ENCODE measurements around the gene C13orf46. TPM values are rescaled to one million over a fixed set of nuclear protein-coding genes. Genes with fewer than 3 reads are reported as not detected.

Gene C13orf46
- total and polyA plus RNA-seq, 4 donors, result 0.10 to 0.17 TPM; not detected in 2

GRCh38 chr13:113920606-113921286 is 53.1 kb downstream of the C13orf46 start:
- Histone ChIP-seq H3K9ac (ENCODE audit: low read depth in 1 of 2, low read length in 2 of 2) (no peak overlapping the region), H3K27ac (ENCODE audit: low read depth in 1 of 2, low read length in 2 of 2) (no peak overlapping the region), H3K4me3 (ENCODE audit: low read depth in 1 of 3, low read length in 3 of 3) (no peak overlapping the region), H3K9me3 (ENCODE audit: control insufficient read depth in 4 of 4, low read length in 3 of 4) (peaks cover 1 to 7% (median 3%) of the 10 kb centered on the region in 4 donors), H3K36me3 (ENCODE audit: control insufficient read depth in 4 of 4, insufficient read depth in 3 of 4, low read depth in 1 of 4, low read length in 3 of 4) (no peaks in the 10 kb centered on the region), H3K4me1 (ENCODE audit: control insufficient read depth in 4 of 4, insufficient read depth in 4 of 4, low read length in 3 of 4) (no peaks in the 10 kb centered on the region), H3K27me3 (ENCODE audit: control insufficient read depth in 4 of 4, insufficient read depth in 4 of 4, low read length in 3 of 4) (no peaks in the 10 kb centered on the region)
- DNase-seq (ENCODE audit: low spot score), result no peak
- 90% methylated on average over 13 of the region's 13 CpGs for WGBS
- TF ChIP-seq HNF4G (IDR thresholded peaks at IDR 0.05), result no peak

GRCh38 chr13:113919761-113920559 is 53.9 kb downstream of the C13orf46 start:
- no peak overlapping the region for H3K27ac ChIP-seq (ENCODE audit: low read depth in 1 of 2, low read length in 2 of 2)
- peaks cover 1 to 7% (median 3%) of the 10 kb centered on the region in 4 donors for H3K9me3 ChIP-seq (ENCODE audit: control insufficient read depth in 4 of 4, low read length in 3 of 4)
- TF ChIP-seq SP1 (IDR thresholded peaks at IDR 0.05) (no peak), HNF4G (IDR thresholded peaks at IDR 0.05) (no peak), EGR1 (IDR thresholded peaks at IDR 0.05; ENCODE audit: low read depth in 2 of 2) (no peak), RXRA (IDR thresholded peaks at IDR 0.05) (no peak), HNF4A (conservative IDR thresholded peaks at IDR 0.05) (no peak), ATF3 (IDR thresholded peaks at IDR 0.05) (no peak), GABPA (IDR thresholded peaks at IDR 0.05 in 1 of 2, conservative IDR thresholded peaks at IDR 0.05 in 1 of 2) (no peak), MAX (IDR thresholded peaks at IDR 0.05) (no peak), REST (IDR thresholded peaks at IDR 0.05) (no peak), FOXA1 (IDR thresholded peaks at IDR 0.05) (no peak), ZBTB33 (IDR thresholded peaks at IDR 0.05) (no peak), NR2F2 (IDR thresholded peaks at IDR 0.05) (no peak), JUND (IDR thresholded peaks at IDR 0.05) (no peak), CTCF (IDR thresholded peaks at IDR 0.05; ENCODE audit: low read depth, low read length, missing input control) (no peak), TAF1 (conservative IDR thresholded peaks at IDR 0.05) (no peak)
- H3K4me1 ChIP-seq (ENCODE audit: control insufficient read depth in 4 of 4, insufficient read depth in 4 of 4, low read length in 3 of 4), result no peaks in the 10 kb centered on the region
- H3K27me3 ChIP-seq (ENCODE audit: control insufficient read depth in 4 of 4, insufficient read depth in 4 of 4, low read length in 3 of 4), result no peaks in the 10 kb centered on the region
- 88% methylated on average over 9 of the region's 9 CpGs for WGBS
- H3K4me3 ChIP-seq (ENCODE audit: low read depth in 1 of 3, low read length in 3 of 3), result no peak overlapping the region
- H3K9ac ChIP-seq (ENCODE audit: low read depth in 1 of 2, low read length in 2 of 2), result no peak overlapping the region
- no peak for DNase-seq (ENCODE audit: low spot score)
- H3K36me3 ChIP-seq (ENCODE audit: control insufficient read depth in 4 of 4, insufficient read depth in 3 of 4, low read depth in 1 of 4, low read length in 3 of 4), result no peaks in the 10 kb centered on the region
